ENCODE measurements around the gene ANO8. TPM values are rescaled to one million over a fixed set of nuclear protein-coding genes. Genes with fewer than 3 reads are reported as not detected.

ANO8 gene
- total and polyA plus RNA-seq, 12 donors = 4.4 to 78.0 (median 27.9) TPM

DNA sequence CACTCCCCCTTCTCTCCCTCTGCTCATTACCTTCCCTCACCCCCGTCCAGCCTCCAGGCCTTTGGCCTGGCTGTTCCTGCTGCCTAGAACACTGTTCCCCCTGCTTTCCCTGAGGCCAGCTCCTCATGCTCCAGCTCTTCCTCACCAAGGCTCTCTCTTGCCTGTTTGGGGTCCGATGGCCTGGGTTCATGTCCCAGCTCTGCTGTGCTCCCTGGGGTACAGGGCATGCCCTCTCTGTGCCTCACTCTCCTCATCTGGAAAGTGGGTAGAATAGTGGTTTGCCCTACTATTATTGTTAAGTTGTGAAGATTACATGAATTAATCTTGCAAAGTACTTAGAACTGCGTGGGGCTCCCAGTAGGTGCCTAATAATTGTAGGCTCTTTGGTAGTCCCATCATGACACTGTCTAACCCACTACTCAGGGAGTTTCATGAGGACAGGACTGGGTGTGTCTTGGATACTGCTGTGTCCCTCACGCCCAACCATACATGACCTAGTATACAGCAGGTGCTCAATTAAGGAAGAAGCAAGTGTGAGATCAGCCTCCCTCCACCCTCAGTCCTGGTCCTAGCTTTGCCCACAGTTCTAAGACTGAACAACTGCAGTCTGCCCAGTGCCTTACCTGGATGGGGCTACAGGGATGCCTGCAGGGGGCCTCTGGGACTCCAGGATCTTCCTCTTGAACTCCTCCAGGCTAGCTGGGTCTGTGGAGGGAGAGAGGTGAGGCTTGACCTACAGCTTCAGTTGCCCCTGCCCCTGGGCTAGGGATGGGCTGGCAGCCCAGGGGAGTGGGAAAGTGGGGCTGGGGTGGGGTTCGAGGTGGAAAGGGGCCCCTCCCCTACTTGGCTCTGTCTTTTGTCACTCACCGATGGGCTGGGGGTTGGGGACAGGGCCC, 25.5 kb upstream of the ANO8 start:
- no peak for TF ChIP-seq POLR2A (IDR thresholded peaks at IDR 0.05)
- TF ChIP-seq, protein P1, sequence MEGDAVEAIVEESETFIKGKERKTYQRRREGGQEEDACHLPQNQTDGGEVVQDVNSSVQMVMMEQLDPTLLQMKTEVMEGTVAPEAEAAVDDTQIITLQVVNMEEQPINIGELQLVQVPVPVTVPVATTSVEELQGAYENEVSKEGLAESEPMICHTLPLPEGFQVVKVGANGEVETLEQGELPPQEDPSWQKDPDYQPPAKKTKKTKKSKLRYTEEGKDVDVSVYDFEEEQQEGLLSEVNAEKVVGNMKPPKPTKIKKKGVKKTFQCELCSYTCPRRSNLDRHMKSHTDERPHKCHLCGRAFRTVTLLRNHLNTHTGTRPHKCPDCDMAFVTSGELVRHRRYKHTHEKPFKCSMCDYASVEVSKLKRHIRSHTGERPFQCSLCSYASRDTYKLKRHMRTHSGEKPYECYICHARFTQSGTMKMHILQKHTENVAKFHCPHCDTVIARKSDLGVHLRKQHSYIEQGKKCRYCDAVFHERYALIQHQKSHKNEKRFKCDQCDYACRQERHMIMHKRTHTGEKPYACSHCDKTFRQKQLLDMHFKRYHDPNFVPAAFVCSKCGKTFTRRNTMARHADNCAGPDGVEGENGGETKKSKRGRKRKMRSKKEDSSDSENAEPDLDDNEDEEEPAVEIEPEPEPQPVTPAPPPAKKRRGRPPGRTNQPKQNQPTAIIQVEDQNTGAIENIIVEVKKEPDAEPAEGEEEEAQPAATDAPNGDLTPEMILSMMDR (IDR thresholded peaks at IDR 0.05) = no peak
- Histone ChIP-seq H3K27me3 (no peaks in the 10 kb centered on the region), H3K4me1 (replicated peaks in 1 of 2) (no peaks in the 10 kb centered on the region), H3K9me3 (replicated peaks in 1 of 3) (no peaks in the 10 kb centered on the region), H3K27ac (no peak overlapping the region), H3K36me3 (replicated peaks in 1 of 2) (no peaks in the 10 kb centered on the region), H3K4me3 (no peak overlapping the region)
- DNase-seq = no peak
- intact Hi-C loops (cut with DNase I) = no loop called here
- 76 to 89% (median 81%) methylated on average over 5 to 6 of the region's 6 CpGs for whole genome bisulfite sequencing, 4 donors

DNA sequence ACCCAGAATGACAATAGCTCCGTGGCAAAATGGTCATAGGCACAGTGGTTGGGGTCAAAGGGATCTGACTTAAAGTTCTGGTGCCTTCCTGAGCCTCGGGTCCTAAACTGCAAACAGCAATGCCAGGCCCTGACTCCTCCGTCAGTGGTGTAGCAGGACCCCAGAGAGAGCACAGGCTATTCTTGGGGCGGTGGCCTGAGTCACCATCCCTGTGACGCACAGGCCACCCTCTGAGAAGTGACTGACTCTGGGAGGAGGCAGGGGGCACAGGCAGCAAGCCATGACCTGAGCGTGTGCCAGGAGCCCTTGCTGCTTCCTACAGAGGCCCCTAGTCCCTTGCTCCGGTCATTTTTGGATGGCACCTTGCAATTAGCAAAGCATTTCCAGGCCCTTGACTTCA, 23.7 kb upstream of the ANO8 start:
- Histone ChIP-seq H3K27ac (peak overlapping the region in 1 of 5 donors; percentile 22), H3K4me1 (replicated peaks in 1 of 2) (no peaks in the 10 kb centered on the region), H3K36me3 (replicated peaks in 1 of 2) (no peaks in the 10 kb centered on the region), H3K9me3 (replicated peaks in 1 of 3) (no peaks in the 10 kb centered on the region), H3K4me3 (no peak overlapping the region), H3K27me3 (no peaks in the 10 kb centered on the region)
- intact Hi-C loops (cut with DNase I) = no loop called here
- 43 to 75% (median 65%) methylated on average over 3 to 7 of the region's 7 CpGs for WGBS, 4 donors
- TF ChIP-seq, protein P1 (IDR thresholded peaks at IDR 0.05) = no peak
- no peak for TF ChIP-seq POLR2A (IDR thresholded peaks at IDR 0.05)
- peak in 3 of 7 donors; percentile 37 to 57 (median 46) for DNase-seq

DNA sequence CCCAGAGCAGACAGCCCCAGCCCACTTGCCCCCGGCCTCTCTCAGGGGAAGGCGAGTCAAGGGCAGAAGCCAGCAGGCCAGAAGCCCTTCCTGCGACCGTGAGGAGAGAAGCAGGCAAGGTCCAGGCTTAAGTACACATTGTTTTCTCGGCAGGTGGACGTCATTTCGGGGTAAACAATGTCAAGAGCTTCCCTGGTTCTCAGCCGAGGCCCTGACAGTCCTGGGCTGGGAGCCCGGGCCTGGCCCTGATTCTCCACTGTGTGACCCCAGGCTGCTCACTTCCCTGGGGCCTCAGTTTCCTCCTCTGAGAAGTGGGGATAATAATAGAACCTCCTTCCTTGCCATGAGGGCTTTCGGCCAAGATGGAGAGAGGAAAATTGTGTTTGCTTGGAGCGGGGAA, 23.1 kb upstream of the ANO8 start:
- no peaks in the 10 kb centered on the region for H3K9me3 ChIP-seq (replicated peaks in 1 of 3)
- WGBS, 4 donors = 68 to 77% (median 75%) methylated on average over 9 to 11 of the region's 11 CpGs
- TF ChIP-seq, protein P1 (IDR thresholded peaks at IDR 0.05) = no peak
- no peak for TF ChIP-seq POLR2A (IDR thresholded peaks at IDR 0.05)
- DNase-seq = no peak
- intact Hi-C loops (cut with DNase I) = no loop called here
- H3K27me3 ChIP-seq = no peaks in the 10 kb centered on the region
- no peak overlapping the region for H3K4me3 ChIP-seq
- H3K27ac ChIP-seq = no peak overlapping the region
- H3K36me3 ChIP-seq (replicated peaks in 1 of 2) = no peaks in the 10 kb centered on the region
- H3K4me1 ChIP-seq (replicated peaks in 1 of 2) = no peaks in the 10 kb centered on the region

DNA sequence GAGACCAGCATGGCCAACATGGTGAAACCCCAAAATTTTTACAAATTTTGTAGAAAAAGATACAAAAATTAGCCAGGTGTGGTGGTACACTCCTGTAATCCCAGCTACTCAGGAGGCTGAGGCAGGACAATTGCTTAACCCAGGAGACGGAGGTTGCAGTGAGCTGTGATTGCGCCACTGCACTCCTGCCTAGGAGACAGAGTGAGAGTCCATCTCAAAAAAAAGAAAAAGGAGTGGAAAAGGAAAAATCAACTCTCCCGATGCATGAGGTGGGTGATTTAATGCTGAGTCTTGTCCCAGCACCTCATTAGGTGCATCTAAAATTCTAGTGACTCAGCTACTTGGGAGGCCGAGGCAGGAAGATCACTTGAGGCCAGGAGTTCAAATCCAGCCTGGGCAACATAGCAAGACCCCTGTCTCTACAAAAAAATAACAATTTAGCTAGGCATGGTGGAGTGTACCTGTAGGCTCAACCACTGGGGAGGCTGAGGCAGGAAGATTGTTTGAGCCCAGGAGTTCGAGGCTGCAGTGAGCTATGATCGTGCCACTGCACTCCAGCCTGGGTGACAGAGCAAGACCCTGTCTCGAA, 22.5 kb upstream of the ANO8 start:
- no peak for DNase-seq
- TF ChIP-seq, protein P1 (IDR thresholded peaks at IDR 0.05) = no peak
- no peak for TF ChIP-seq POLR2A (IDR thresholded peaks at IDR 0.05)
- H3K4me1 ChIP-seq (replicated peaks in 1 of 2) = no peaks in the 10 kb centered on the region
- intact Hi-C loops (cut with DNase I) = no loop called here
- WGBS, 4 donors = 79 to 85% (median 83%) methylated on average over 7 of the region's 7 CpGs
- H3K4me3 ChIP-seq = no peak overlapping the region
- H3K27ac ChIP-seq = no peak overlapping the region
- H3K36me3 ChIP-seq (replicated peaks in 1 of 2) = no peaks in the 10 kb centered on the region
- H3K9me3 ChIP-seq (replicated peaks in 1 of 3) = no peaks in the 10 kb centered on the region
- no peaks in the 10 kb centered on the region for H3K27me3 ChIP-seq

Data from adrenal gland (tissue), 12 donors.